Left lobe of liver (tissue), 2 donors: ENCODE data around the gene CLSTN1. TPM values are rescaled to one million over a fixed set of nuclear protein-coding genes. Genes with fewer than 3 reads are reported as not detected.

Source experiments
- ATAC-seq: fragments of 200-7000 bp; cut with Tn5 transposase; one replicate; pipeline ENCODE4 v1.9.1; 2020; ENCODE audit warnings: mild to moderate bottlenecking, moderate library complexity
- DNase-seq: peaks from one replicate; pipeline ENCODE4 v3.0.0-alpha.2; 2020; ENCODE audit warnings: low spot score
- total RNA-seq: library from RNA; stranded (reverse); gene quantifications from one replicate; pipeline ENCODE4 v1.2.1, GENCODE V29; 2021
- donor health status: DM: no; HTN: no; CAD: no; lungs with moderate emphysema.
- donor health status: DM: no; HTN: yes; CAD: no.

CLSTN1 gene
- 8.1 TPM for total RNA-seq

GRCh38 chr1:9823943-9824701 lies at the start of gene CLSTN1:
Gene CLSTN1, minus strand, starts transcription at chr1:9823965. Its CDS starts 232 bp downstream, at chr1:9823733.
- peak; percentile 74 for DNase-seq

GRCh38 chr1:9873385-9873784 lies 49.6 kb upstream of the CLSTN1 start:
- ATAC-seq, result no peak
- DNase-seq, result no peak

More at GRCh38 chr1:9823943-9824701, at the start of gene CLSTN1:
- peak; percentile 81 for ATAC-seq

GRCh38 chr1:9872430-9873165 lies 48.8 kb upstream of the CLSTN1 start:
- ATAC-seq (no peak), DNase-seq (no peak)

- no peak for DNase-seq
These were observed 48.1 kb upstream of the CLSTN1 start for GRCh38 chr1:9871707-9872425.

GRCh38 chr1:9871021-9871420 lies 47.3 kb upstream of the CLSTN1 start:
- no peak for DNase-seq

More at GRCh38 chr1:9871707-9872425, 48.1 kb upstream of the CLSTN1 start:
- no peak for ATAC-seq

GRCh38 chr1:9870572-9870971 lies 46.8 kb upstream of the CLSTN1 start:
- ATAC-seq (no peak), DNase-seq (no peak)

More at GRCh38 chr1:9871021-9871420, 47.3 kb upstream of the CLSTN1 start:
- no peak for ATAC-seq

- no peak for DNase-seq
- ATAC-seq, result no peak
These were observed 46.1 kb upstream of the CLSTN1 start for GRCh38 chr1:9869831-9870251.

- DNase-seq, result peak; percentile 71
- peak; percentile 94 for ATAC-seq
These were observed 44.5 kb upstream of the CLSTN1 start for GRCh38 chr1:9868244-9868590.

- DNase-seq (peak; percentile 74), ATAC-seq (peak; percentile 90)
These were observed 43.9 kb upstream of the CLSTN1 start for GRCh38 chr1:9867408-9868243.

- DNase-seq (no peak), ATAC-seq (no peak)
These were observed 43.1 kb upstream of the CLSTN1 start for GRCh38 chr1:9866836-9867235.

- no peak for ATAC-seq
- DNase-seq, result no peak
These were observed 42.0 kb upstream of the CLSTN1 start for GRCh38 chr1:9865724-9866123.

- ATAC-seq (no peak), DNase-seq (no peak)
These were observed 39.6 kb upstream of the CLSTN1 start for GRCh38 chr1:9863371-9863770.

- no peak for DNase-seq
- ATAC-seq, result no peak
These were observed 37.6 kb upstream of the CLSTN1 start for GRCh38 chr1:9861360-9861759.

GRCh38 chr1:9860887-9861286 lies 37.1 kb upstream of the CLSTN1 start:
- DNase-seq (no peak), ATAC-seq (no peak)

GRCh38 chr1:9859281-9860014 lies 35.7 kb upstream of the CLSTN1 start:
- ATAC-seq (peak; percentile 38), DNase-seq (no peak)

- DNase-seq (no peak), ATAC-seq (no peak)
These were observed 34.7 kb upstream of the CLSTN1 start for GRCh38 chr1:9858293-9859035.

GRCh38 chr1:9855186-9855585 lies 31.4 kb upstream of the CLSTN1 start:
- DNase-seq (no peak), ATAC-seq (no peak)

GRCh38 chr1:9853249-9853595 lies 29.5 kb upstream of the CLSTN1 start:
- DNase-seq, result no peak
- ATAC-seq, result no peak
